Activated CD4-positive, alpha-beta T cell treated with anti-CD3 and anti-CD28 coated beads for 1 hour (primary cell): ENCODE measurements around the gene RASGRP3.

Source experiments
- DNase-seq: peaks from one replicate; pipeline ENCODE4 v3.0.0-alpha.2; 2020

The RASGRP3 gene

DNA sequence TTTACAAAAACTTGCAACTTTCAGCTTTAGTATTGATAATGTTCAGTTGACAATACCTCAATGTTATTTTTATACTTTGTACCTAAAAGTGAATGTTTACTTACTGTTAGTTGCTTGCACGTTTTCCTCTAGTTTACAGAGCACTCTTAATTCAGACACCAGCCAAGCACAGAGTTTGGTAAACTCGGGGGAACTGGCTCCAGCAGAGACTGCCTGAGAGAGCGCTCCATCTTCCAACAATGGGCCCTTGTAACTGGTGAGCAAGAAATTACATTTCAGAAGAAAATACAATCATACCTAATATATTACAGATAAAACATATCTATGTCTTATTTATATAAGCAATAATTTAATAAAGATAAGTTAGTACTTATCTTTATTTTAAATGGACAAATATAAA lies 118.9 kb downstream of the RASGRP3 start:
- DNase-seq: no peak

DNA sequence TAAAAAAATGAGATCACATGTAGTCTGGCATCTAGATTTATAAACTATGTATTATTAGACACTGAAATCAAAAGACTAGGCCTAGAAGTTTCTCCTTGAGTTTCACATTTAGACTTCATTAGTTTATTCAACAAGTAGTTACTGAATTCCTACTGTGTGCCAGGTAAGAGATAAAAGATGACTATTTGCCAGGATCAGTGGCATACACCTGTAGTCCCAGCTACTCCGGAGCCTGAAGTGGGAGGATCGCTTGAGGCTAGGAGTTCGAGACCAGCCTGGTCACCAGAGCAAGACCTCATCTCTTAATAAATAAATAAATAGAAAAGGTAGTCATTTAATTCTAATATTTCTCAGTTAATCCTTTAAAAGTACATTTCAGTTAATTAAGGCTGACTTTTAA lies 120.6 kb downstream of the RASGRP3 start:
- DNase-seq: no peak

DNA sequence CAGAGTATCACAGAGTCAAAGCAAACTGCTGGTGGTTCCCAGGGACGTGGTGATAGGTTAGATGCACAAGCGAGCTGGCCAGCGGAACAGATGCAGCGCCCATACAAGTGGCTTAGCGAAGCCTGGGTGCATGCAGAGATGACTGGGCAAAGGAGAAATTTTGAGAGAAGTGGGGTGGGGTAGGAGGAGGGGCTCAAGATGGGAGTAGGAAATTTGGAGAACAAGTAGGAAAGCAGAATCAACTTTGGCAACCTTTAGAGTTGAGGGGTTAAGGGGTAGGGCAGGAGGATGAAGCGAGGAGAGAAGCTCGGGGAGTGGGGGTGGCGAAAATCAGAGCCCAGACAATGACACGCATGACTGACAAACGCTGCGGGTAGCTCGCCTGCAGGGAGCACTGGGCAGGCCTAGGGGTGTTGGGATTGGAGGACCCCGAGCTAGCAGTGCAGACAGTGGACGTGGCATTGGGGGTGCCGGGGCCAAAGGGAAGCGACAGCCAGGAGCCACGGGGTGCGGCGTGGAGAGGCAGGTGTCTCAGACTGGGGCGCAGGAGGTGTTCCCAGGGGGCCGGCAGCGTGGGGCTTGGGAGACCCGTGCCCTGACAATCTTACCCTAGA lies 122.2 kb downstream of the RASGRP3 start:
- no peak for DNase-seq

DNA sequence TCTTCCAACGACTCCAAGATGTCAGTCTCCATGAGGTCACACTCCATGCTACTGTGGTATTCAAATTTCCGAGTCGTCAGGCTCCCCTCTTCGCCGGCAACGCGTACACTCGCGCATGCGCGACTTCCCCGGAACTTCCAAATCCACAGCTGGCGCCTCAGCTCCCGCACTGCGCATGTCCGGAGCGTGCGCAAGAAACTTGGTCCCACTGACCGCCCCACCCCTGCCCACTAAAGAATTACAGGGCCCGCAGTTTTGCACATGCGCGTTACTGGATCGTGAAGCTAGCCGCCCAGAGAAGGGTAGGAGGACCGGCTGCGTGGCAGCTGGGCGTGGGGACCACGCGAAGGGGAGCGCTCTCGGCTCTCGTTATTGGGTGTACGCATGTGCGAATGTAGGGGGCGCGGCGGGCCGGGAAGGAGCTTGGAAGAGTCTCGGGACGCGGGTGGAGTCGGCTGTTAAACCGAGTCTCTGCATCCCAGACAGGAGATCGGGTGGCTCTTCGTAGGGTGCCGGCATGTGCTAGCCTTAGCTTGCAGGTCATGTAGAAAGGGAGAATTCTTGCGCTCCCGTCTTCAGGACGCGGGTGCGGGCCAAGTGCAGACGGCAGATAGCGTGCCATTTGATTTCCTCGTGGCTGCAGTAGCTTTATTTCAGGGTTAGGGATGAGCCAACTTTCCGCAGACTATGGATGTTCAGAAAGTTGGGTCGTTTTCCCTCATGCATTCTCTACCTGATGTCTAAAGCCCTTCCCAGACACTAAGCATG lies 122.9 kb downstream of the RASGRP3 start, which contains the start of gene FAM98A:
FAM98A (minus strand) TSS at position 125 of the 768 bp plus-strand sequence; CDS start at position 47, 78 bp downstream.
- DNase-seq: peak; percentile 99

DNA sequence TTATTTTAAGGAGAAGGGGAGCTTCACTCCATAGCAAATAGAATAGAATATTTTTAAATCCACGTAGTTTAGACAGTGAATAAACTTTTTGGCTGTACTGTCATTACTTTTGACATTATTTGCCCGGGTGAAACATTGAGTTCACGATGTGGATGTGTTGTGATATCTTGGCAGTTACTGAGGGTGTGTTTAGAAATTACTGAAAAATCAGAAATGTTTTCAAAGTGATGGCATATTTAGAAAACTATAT lies 123.4 kb downstream of the RASGRP3 start:
- DNase-seq: no peak

DNA sequence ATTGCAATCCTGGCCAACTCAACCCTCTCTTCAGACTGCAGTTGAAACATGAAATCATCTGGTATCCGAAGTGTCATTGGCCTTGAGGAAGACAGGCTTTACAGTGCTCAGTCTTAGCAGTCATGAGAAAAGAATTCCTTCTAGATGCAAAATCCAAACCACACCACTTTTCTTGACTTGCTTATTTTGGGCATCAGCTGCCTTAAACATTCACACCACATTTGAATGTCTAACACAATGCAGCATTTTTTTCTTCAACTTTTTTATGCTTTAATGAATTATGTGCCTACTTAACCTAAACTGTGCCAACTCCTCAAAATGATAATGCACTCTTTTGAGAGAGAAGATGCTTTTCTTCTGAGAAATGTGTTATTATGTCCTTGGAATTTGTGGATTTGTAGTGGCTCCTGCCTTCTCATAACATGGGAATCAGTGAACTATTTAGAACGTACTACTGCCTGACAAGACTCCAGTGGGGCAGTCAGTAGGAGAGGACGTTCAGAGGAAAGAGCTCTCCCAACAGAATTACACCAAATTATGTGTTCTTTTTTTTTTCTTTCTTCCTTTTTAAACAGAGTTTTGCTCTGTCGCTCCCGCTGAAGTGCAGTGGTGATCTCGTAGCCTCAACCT lies 125.9 kb downstream of the RASGRP3 start:
- no peak for DNase-seq

DNA sequence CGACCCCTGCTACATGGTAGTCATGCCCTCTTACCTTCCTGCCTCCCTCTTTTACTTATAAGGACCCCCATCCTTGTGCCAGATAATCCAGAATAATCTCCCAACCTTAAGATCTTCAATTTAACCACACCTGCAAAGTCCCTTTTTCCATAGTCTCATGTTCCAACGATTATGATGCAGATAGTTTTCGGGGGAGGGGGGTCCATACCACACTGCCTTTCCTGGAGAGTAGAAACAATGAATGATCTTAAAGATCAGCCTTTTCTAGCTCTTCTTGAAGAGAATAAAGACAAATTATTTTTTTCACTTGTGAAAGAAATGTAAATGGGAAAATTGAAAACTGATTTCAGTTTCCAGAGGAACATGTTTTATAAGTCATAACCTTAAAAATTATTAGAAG lies 127.0 kb downstream of the RASGRP3 start:
- DNase-seq: no peak

DNA sequence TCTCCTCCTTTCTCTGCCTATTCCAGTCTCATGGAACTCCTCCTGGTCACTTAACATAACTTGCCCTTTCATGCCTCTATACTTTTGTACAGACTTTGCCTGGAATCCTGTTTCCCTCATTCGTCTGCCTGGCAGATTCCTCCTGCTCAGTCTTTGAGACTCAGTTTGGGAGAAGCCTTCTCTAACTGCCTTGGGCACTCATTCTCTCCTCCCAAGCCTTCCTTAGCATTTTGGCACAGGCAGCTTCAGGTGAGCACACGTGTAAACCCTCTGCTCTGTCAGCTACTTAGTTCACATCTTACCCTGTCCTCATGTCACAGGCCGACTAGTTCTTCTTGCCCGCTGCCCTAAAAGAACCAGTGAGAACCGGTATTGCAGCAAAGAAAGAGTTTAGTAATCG lies 128.6 kb downstream of the RASGRP3 start:
- no peak for DNase-seq

DNA sequence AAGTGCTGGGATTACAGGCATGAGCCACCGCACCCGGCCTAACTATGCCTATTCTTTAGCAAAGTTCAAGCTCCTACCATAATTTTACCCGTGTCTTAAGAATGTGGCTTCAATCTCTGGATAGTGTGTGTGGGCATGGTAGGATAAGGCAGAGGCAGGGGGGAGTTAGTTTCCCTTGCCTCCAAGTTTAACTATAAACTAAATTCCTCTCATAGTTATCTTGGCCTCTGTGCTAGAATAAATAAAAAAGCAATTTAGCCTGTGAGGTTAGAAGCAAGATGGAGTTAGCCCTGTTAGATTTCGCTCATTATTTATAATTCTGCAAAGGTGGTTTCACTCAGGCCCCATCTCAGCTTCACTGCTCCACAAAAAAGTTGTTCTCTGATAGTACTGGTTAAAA lies 129.7 kb downstream of the RASGRP3 start:
- DNase-seq: no peak

DNA sequence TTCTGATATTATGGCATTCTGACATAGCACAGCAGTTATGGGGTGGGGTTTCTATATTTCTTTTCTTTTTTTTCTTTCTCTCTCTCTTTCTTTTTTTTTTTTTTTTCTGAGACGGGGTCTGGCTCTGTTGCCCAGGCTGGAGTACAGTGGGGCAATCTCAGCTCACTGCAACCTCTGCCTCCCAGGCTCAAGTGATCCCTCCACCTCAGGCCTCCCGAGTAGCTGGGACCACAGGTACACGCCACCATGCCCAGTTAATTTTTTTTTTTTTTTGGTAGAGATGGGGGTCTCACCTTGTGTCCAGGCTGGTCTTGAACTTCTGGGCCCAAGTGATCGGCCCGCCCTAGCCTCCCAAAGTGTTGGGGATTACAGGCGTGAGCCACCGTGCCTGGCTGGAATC lies 130.2 kb downstream of the RASGRP3 start:
- DNase-seq: no peak

DNA sequence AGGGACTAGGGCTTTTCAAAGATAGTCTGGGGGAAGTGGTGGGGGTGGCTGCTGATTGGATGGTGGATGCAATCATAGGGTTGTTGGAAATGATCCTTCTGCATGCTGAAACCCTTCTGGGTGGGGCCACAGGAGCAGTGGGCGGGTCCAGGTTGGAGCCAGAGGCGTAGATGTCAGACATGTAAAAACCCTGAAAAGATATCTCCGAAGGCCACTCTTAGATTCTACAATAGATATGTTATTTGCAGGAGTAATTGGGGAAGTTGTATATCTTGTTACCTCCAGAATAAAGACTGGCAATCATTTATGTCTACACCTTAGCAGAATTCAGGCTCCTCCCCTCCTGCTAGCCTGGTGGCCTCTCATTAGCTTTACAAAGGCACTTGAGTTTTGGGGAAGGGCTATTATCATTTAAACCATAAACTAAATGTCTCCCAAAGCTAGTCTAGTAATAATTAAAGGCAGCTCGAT lies 130.8 kb downstream of the RASGRP3 start:
- no peak for DNase-seq

DNA sequence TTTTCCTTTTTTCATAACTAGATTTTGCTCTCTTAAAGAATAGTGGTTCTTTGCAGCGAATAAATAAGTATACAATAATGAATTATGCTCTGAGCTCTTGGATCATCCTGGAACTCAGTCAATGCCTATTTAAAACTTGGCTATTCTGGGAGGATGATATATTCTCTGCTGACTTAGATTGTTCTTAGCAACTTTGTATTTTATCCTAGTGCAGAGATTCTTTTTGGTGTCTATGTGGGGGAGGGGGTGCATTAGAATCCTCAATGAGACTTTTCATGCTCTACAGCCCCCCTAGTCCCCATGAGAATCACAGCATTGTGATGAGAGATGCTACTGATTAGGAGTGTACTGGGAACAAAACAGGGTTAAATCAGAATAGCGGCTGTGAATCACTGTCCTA lies 131.5 kb downstream of the RASGRP3 start:
- no peak for DNase-seq

DNA sequence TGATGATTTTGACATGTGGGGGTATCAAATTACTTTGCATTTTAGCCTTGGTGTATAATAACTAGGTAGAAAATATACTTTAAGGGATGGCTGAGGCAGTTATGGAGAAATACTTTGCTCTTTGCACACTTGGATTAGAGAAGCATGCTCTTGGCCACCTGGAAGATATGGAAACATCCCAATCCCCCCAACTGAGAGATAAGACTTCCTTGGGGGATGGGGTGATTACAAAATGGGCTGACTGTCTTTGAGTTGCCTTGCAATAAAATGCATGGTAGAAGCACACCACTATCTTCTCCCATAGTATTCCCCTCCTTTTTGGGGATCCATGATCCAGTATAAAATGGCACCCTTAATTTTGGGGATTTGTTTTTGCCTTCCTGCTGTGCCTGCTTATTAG lies 137.7 kb downstream of the RASGRP3 start:
- no peak for DNase-seq
